Medulla oblongata (tissue), 1 donor: Measurements from ENCODE around the gene ZNF543.
"Not testable (repeated sequence)": the region's sequence is repeated elsewhere in the genome, so short reads cannot be mapped to it uniquely, and the experiment has no call there.

Experiments
- DNase-seq: peaks from one replicate; pipeline ENCODE4 v3.0.0-alpha.2; 2015; ENCODE audit errors: extremely low spot score

Gene ZNF543

GRCh38 chr19:57320180-57321084 lies at the start of gene ZNF543:
TSS of gene ZNF543 (plus strand) at chr19:57320472. CDS start at chr19:57320854, 382 bp downstream.
- peak; percentile 98 for DNase-seq

DNA sequence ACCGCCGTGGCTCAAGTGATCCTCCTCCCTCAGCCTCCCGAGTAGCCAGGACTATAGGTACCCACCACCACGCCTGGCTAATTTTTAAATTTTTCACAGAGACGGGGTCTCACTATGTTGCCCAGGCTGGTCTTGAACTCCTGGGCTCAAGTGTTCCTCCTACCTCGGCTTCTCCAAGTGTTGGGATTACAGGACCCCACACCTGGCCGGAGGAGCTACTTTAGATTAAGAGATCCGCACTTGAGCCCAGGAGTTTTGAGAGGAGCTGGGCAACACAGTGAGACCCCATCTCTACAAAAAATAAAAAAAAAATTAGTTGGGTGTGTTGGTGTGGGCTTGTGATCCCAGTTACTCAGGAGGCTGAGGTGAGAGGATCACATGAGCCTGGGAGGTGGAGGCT lies 49.0 kb upstream of the ZNF543 start:
- DNase-seq = no peak

- DNase-seq = no peak
Measured at GRCh38 chr19:57273014-57273413, 47.3 kb upstream of the ZNF543 start.

DNA sequence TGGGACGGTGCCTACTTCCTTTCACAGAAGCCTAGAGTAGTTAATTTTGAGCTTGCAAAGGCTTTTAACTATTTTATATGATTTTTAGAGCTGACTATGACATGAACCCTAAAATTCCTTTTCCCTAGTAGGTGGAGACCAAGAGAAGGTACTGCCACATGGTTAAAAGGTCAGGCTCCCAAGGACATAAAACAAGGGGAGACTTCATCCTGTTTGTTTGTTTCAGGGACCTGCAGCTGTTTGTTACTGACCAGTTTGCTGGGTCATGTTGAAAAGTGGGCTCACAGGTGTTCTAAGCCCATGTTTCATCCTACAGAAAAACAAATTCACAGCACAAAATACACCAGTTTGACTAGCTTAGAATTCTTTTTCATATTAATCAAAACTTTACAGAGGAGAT lies 43.8 kb upstream of the ZNF543 start:
- DNase-seq = no peak

DNA sequence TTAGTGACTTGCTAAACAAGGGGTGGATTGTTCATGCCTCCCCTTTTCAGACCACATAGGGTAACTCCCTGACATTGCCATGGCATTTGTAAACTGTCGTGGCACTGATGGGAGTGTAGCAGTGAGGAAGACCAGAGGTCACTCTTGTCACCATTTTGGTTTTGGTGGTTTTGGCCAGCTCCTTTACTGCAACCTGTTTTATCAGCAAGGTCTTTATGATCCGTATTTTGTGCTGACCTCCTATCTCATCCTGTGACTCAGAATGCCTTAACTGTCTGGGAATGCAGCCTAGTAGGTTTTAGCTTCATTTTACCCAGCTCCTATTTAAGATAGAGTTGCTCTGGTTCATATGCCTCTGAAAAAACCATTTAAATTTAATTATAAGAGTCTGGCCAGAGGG lies 41.8 kb upstream of the ZNF543 start:
- not testable (repeated sequence) for DNase-seq

DNA sequence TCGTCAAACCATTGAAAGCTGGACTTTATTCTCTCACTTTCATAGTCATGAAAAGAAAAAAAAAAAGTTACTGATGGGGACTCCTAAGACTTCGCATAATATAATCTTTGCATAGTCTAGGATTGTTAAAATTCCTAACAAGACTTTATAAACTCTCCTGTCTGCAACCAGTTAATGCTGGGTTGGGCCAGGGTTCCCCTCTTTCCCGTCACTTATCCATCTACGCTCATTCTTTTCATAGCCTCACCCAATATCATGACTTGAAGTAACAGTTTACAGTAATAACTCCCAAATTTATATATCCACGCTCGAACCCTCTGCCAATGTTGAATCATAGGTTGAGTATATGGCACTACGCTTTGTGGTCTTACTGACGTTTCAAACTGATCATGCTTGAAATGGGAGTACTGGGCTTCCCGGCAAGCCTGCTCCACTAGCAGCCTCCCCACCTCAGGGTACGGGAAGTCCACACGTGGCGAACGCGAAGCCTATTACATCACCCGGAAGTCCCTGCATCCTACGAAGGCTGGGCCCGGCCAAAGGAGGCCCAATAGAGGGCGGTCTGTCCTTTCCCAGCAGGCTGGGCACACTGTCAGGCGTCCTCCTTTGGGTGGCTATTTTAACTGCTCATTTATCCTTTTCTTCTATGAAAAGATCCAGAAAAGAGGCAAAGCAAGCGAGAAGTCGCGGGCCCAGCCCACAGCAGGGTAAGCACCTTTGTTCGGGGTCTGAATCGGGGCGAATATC lies 40.7 kb upstream of the ZNF543 start:
- peak; percentile 95 for DNase-seq

- peak; percentile 98 for DNase-seq
Measured at GRCh38 chr19:57280165-57280961, 39.9 kb upstream of the ZNF543 start, which contains the start of gene ZNF460. TSS of gene ZNF460 (plus strand) at chr19:57280485. CDS start at chr19:57280807, 322 bp downstream.

DNA sequence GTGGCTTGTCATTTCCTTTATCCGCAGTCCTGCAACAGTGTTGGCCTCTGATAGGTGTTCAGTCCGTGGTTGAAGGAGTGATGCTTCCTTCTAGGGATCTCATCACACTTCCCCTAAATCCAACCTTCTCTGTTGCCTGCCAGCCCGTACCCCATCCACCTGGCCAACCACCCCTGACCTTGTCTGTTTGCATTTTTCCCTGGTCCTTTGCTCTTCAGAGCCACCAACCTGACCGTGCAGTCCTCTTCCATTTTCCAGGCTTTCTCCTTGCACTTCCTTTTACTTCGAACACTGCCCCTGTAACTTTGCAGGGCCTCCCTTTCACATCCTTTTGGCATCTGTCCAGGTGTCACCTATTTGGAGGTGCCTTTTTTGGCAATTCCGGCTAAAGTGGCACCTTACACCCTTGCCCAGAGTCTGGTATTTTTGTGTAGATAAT lies 39.3 kb upstream of the ZNF543 start:
- DNase-seq = peak; percentile 6

- DNase-seq = no peak
Measured at GRCh38 chr19:57282011-57282643, 38.1 kb upstream of the ZNF543 start.

DNA sequence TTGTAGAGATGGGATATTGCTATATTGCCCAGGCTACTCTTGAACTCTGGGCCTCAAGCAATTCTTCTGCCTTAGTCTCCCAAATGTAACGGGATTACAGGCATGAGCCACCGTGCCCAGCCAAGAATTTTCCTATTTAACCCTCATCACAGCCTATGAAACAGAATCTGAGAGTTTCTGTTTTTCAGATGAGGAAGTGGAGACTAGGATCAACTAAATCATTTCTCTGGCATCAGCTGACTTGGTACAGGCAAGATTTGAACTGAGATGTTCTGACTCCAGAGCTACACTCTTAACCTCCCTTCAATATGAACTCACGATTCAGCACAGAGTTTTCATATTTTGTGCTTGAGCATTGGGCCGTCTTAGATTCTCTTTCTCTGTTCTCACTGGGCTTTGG lies 31.9 kb upstream of the ZNF543 start:
- DNase-seq = no peak

- no peak for DNase-seq
Measured at GRCh38 chr19:57290970-57291369, 29.3 kb upstream of the ZNF543 start.

DNA sequence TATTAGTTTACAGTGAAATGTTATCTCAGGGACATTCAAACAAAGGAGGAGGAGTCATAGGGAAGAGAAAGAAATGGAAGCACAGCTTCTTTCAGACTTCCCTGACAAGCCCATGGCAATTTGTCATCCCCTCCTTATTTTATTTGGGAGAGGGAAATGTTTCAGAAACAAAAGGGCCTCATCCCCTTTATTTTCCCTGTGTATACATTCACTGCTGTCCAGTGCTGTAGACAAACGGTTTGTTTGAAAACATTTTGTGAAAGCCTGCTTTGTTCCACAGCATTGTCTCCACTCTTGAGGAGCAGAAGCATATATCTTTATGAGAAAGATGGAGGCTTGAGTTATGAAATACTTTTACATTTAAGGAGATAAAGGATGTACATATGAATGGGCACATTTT lies 27.7 kb upstream of the ZNF543 start:
- peak; percentile 14 for DNase-seq

GRCh38 chr19:57293719-57294118 lies 26.6 kb upstream of the ZNF543 start:
- no peak for DNase-seq

DNA sequence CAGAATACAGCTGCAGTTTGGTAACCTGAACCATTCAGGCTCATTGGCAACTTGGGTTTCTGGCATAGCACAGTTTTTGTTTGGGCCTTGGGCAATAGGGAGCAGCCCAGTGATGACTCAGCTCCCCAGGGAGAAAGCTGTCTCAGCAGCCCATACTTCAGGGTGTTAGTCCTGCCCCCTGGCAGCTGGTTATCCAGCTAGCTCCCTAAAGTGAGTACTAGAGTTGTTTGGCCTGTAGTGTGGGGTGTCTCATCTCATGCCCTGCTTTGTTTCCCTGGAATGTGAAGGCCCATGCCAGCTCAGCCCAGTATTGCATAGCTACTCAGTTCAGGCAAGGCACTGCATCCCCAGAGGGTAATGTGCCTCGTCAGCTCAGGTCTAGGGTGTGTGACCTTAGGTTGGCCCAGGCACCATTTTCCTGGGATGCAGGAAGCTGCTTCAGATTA lies 18.2 kb upstream of the ZNF543 start:
- DNase-seq = no peak

- DNase-seq = no peak
Measured at GRCh38 chr19:57302727-57303401, 17.4 kb upstream of the ZNF543 start.

DNA sequence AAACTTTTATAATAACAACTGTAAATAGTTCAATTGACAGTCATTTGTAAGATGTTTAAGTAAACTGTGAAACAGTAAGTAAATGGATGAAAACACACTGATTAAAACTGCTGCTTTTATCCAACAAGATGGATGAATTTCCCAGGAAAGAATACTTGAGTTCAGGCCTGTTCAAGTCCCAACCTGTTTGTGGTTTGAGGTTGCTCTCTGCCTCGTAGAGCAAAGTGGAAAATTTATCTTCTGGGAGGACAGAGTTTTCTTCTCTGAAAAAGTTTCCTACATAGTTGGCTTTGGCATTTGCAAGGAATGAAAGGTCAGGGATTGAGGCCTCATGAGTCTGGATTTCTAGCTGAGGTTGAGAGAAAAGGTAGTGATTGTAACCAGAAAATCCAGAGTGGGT lies 15.2 kb upstream of the ZNF543 start:
- no peak for DNase-seq

- DNase-seq = no peak
Measured at GRCh38 chr19:57308514-57308913, 11.8 kb upstream of the ZNF543 start.

DNA sequence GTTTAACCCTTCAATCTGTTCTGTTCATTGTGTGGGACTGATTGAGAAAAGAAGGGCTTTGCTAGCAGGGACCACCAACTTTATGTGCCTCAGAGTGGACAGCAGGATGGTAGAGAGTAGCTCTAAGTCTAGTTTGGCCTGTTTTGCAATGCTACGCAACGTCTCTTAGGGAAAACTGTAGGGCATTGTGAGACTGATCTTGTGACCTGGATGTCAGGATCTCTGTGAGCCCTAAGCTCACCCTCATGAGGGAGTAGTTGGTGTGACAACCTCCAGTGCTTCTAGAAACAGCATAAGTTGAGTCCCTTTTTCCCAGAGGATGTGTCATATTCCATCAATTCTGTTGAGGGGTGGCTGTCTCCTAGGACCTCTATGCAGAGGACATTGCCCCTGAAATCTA lies 9.5 kb upstream of the ZNF543 start:
- peak; percentile 24 for DNase-seq

GRCh38 chr19:57314146-57314545 lies 6.1 kb upstream of the ZNF543 start:
- no peak for DNase-seq

GRCh38 chr19:57317503-57317902 lies 2.8 kb upstream of the ZNF543 start:
- no peak for DNase-seq

DNA sequence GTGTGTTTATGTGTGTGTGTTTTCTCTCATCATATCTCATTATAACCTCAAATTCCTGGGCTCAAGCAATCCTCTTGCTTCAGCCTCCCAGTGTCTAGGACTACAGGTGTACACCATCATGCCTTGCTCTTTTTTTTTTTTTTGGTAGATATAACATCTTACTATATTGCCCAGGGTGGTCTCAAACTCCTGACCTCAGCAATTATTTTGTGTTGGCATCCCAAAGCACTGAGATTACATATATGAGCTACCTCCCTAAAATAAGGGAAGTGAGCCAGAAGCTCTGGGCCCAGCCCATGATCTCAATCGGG lies 448 bp upstream of the ZNF543 start:
- no peak for DNase-seq
